Kidney (tissue), 14 donors: ENCODE data around the gene IL1RAP. TPM values are rescaled to one million over a fixed set of nuclear protein-coding genes. Genes with fewer than 3 reads are reported as not detected.

Experiments
- DNase-seq, 5 donors: peaks; one replicate each; pipeline ENCODE4 v3.0.0-alpha.2; 2013 to 2020
- FAIRE-seq: peaks from 2 replicates; lab custom pipeline; 2012; peaks lifted over from hg19 to GRCh38; lab: Jason Lieb, UNC
- H3K27ac ChIP-seq, 2 donors: one replicate each; pipeline ENCODE4 v1.7.0; 2013; ENCODE audit warnings: low read depth in 2 of 2, low read length in 2 of 2, inconsistent platforms in 1 of 2
- H3K27me3 ChIP-seq: one replicate; pipeline ENCODE4 v1.7.1; 2013; ENCODE audit warnings: low read length, inconsistent platforms; ENCODE audit not compliant: control insufficient read depth, insufficient read depth
- H3K36me3 ChIP-seq, 3 donors: one replicate each; pipeline versions ENCODE4 v1.7.0 to v1.7.1; 2013; ENCODE audit warnings: low read length in 3 of 3, control low read depth in 1 of 3, inconsistent platforms in 1 of 3; ENCODE audit not compliant: insufficient read depth in 3 of 3, control insufficient read depth in 2 of 3
- H3K4me1 ChIP-seq, 3 donors: one replicate each; pipeline versions ENCODE4 v1.7.0 to v1.7.1; 2013; ENCODE audit warnings: low read length in 3 of 3, inconsistent platforms in 1 of 3, low read depth in 1 of 3; ENCODE audit not compliant: control insufficient read depth in 2 of 3, insufficient read depth in 2 of 3
- H3K4me3 ChIP-seq, 3 donors: one replicate each; pipeline versions ENCODE4 v1.7.0 to v1.8.1; 2013; ENCODE audit warnings: low read length in 3 of 3, control low read depth in 1 of 3, inconsistent platforms in 1 of 3
- H3K9ac ChIP-seq, 3 donors: one replicate each; pipeline versions ENCODE4 v1.7.0 to v1.7.1; 2013; ENCODE audit warnings: low read length in 3 of 3, control low read depth in 1 of 3, inconsistent platforms in 1 of 3
- H3K9me3 ChIP-seq, 3 donors: one replicate each; pipeline versions ENCODE4 v1.7.0 to v1.7.1; 2013; ENCODE audit warnings: low read length in 3 of 3, control low read depth in 1 of 3, inconsistent platforms in 1 of 3; ENCODE audit not compliant: control insufficient read depth in 2 of 3, insufficient read depth in 1 of 3
- CTCF ChIP-seq: IDR thresholded peaks from 3 replicates; pipeline ENCODE4 v1.5.1; 2012; ENCODE audit warnings: mild to moderate bottlenecking, moderate library complexity, borderline replicate concordance; ENCODE audit not compliant: insufficient read depth; ENCODE audit errors: extremely low read depth
- intact Hi-C: fragments of 100-400 bp; cut with DNase I; formaldehyde crosslinking; loops from one replicate; pipeline ENCODE4 v1.11.1; 2022
- polyA plus RNA-seq: library from polyadenylated mRNA; stranded (reverse); fragments of 350-450 nt; fragmentation: Illumina TruSeq; extraction: RNeasy Lipid Tissue Mini Kit (QIAGEN cat#74804); gene quantifications from one replicate; pipeline ENCODE4 v1.2.3, GENCODE V29; 2014; ENCODE audit warnings: low read depth, low replicate concordance; ENCODE audit not compliant: insufficient read depth
- total RNA-seq: library from RNA; stranded (reverse); fragmentation: NEBNext Ultra II Directional; extraction: Animal tissue kit (Norgen Biotek cat#: 25700); gene quantifications from one replicate; pipeline ENCODE4 v1.2.1, GENCODE V29; 2021
- donor health status: control.
- donor health status: control.
- donor health status: control.
- donor health status: control.
- donor health status: control.
- donor health status: DM: yes; HTN: yes; CAD: no.
- donor health status: Normal renal cell carcinoma (clear cell type).

The IL1RAP gene
- total and polyA plus RNA-seq, 2 donors from 2014 or later: 1.7 to 10.0 TPM

- intact Hi-C loops: no loop called here
- no peaks in the 10 kb centered on the region for H3K27me3 ChIP-seq
- TF ChIP-seq CTCF: no peak
- DNase-seq (no peak), FAIRE-seq (no peak)
- H3K4me3 ChIP-seq: no peak overlapping the region
- no peaks in the 10 kb centered on the region for H3K4me1 ChIP-seq
- H3K27ac ChIP-seq: no peak overlapping the region
- H3K9me3 ChIP-seq: no peaks in the 10 kb centered on the region
- H3K9ac ChIP-seq: no peak overlapping the region
- H3K36me3 ChIP-seq: no peaks in the 10 kb centered on the region
Measured at GRCh38 chr3:190526787-190527762, 13.2 kb downstream of the IL1RAP start.

GRCh38 chr3:190528706-190529105, 14.8 kb downstream of the IL1RAP start:
- Histone ChIP-seq H3K27ac (no peak overlapping the region), H3K27me3 (no peaks in the 10 kb centered on the region), H3K36me3 (no peaks in the 10 kb centered on the region), H3K4me3 (no peak overlapping the region), H3K9ac (no peak overlapping the region), H3K9me3 (no peaks in the 10 kb centered on the region), H3K4me1 (peaks cover 0 to 3% (median 0%) of the 10 kb centered on the region in 3 donors)
- no peak for TF ChIP-seq CTCF
- no peak for FAIRE-seq
- DNase-seq: no peak
- intact Hi-C loops: no loop called here

- no peak overlapping the region for H3K9ac ChIP-seq
- no peak for FAIRE-seq
Measured at GRCh38 chr3:190531406-190531805, 17.5 kb downstream of the IL1RAP start.

More at GRCh38 chr3:190531406-190531805, 17.5 kb downstream of the IL1RAP start:
- peak in 1 of 5 donors; percentile 30 for DNase-seq
- no peak for TF ChIP-seq CTCF
- Histone ChIP-seq H3K9me3 (no peaks in the 10 kb centered on the region), H3K27ac (no peak overlapping the region), H3K27me3 (no peaks in the 10 kb centered on the region), H3K4me3 (no peak overlapping the region), H3K36me3 (no peaks in the 10 kb centered on the region), H3K4me1 (peaks cover 0 to 4% (median 0%) of the 10 kb centered on the region in 3 donors)
- intact Hi-C loops: no loop called here
